Measurements from ENCODE around the gene CCDC192. TPM values are rescaled to one million over a fixed set of nuclear protein-coding genes. Genes with fewer than 3 reads are reported as not detected.

Gene CCDC192
- total RNA-seq, 4 donors from 2014 or later: not detected

DNA sequence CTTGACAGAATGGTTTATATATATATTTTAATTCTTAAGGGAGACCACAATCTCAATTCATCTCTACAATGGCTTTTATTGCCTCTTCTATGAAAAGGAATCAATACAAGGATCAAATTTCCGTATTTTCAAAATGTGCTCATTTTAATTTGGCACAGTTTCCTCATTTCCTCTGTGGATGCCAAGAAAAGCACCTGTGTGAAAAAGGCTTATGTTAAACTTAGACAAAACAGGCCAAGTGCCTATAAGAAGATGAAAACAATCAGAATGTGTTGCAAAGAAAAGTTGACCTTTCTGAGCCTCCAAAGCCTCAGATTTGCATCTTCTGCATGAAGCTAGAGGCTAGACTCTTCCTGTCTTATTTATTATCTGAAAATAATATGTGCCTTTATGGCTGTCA lies 206.6 kb downstream of the CCDC192 start:
- WGBS, 2 donors: 36% methylated on average over 1 of the region's 1 CpG

DNA sequence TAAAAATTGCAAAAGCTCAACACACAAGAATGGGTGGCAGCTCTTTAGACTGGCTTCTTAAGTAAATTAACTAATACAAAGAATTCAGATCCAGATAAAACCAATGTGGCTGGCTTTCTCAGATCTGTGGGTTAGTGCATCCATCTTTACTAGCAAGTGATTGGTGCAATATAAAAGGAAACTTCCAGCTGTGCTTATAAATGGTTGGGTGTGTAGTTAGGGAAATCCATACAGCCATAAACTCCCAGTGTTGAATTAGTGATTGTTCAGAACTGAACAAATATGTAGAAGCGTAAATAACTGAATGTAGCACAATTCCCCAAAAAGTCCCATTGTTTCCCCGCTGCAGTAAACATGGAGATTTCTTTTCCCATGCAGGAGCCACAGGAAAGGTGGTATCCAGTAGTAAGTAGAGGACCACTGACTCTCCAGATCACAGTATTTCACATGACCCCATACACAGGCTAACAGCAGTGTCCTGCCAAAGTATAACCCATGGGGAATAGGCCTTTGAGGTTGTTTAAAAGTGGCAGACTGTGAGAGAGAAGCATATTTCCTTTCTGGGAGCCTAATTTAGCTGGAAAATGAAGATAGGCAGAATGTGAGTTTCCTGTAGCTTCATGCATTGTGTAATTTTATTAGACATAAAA lies 207.2 kb downstream of the CCDC192 start:
- 93 to 94% methylated on average over 2 of the region's 2 CpGs for WGBS, 2 donors
- H3K4me3 ChIP-seq (ENCODE audit: low read depth, poor library complexity, severe bottlenecking): no peak overlapping the region
- no peak for DNase-seq (ENCODE audit: low spot score in 2 of 2)
- intact Hi-C loops (cut with DNase I; ENCODE audit: low total_unique reads): no loop called here
- no peak for TF ChIP-seq POLR2A (IDR thresholded peaks at IDR 0.05)
- TF ChIP-seq, protein P1, sequence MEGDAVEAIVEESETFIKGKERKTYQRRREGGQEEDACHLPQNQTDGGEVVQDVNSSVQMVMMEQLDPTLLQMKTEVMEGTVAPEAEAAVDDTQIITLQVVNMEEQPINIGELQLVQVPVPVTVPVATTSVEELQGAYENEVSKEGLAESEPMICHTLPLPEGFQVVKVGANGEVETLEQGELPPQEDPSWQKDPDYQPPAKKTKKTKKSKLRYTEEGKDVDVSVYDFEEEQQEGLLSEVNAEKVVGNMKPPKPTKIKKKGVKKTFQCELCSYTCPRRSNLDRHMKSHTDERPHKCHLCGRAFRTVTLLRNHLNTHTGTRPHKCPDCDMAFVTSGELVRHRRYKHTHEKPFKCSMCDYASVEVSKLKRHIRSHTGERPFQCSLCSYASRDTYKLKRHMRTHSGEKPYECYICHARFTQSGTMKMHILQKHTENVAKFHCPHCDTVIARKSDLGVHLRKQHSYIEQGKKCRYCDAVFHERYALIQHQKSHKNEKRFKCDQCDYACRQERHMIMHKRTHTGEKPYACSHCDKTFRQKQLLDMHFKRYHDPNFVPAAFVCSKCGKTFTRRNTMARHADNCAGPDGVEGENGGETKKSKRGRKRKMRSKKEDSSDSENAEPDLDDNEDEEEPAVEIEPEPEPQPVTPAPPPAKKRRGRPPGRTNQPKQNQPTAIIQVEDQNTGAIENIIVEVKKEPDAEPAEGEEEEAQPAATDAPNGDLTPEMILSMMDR (IDR thresholded peaks at IDR 0.05): no peak

More for the DNA sequence above, 206.6 kb downstream of the CCDC192 start:
- intact Hi-C loops (cut with DNase I; ENCODE audit: low total_unique reads): no loop called here
- H3K4me3 ChIP-seq (ENCODE audit: low read depth, poor library complexity, severe bottlenecking): no peak overlapping the region
- TF ChIP-seq, protein P1 (IDR thresholded peaks at IDR 0.05): no peak
- TF ChIP-seq POLR2A (IDR thresholded peaks at IDR 0.05): no peak
- no peak for DNase-seq (ENCODE audit: low spot score in 2 of 2)

DNA sequence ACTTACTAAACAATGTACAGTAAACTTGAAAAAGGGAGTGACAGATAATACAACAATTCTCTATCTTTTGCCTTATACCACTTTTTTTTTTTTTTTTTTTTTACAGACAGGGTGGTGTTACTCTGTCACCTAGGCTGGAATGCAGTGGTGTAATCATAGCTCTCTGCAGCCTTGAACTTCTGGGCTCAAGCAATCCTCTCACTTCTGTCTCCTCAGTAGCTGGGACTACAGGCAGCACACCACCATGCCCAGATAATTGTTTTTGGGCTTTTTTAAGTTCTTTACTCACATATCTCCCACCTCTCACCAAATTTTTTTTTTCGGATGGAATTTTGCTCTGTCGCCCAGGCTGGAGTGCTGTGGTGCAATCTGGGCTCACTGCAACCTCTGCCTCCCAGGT lies 208.4 kb downstream of the CCDC192 start:
- WGBS, 2 donors: 98% methylated on average over 2 of the region's 2 CpGs
- intact Hi-C loops (cut with DNase I; ENCODE audit: low total_unique reads): no loop called here
- TF ChIP-seq, protein P1 (IDR thresholded peaks at IDR 0.05): no peak
- TF ChIP-seq POLR2A (IDR thresholded peaks at IDR 0.05): no peak
- no peak overlapping the region for H3K4me3 ChIP-seq (ENCODE audit: low read depth, poor library complexity, severe bottlenecking)
- DNase-seq (ENCODE audit: low spot score in 2 of 2): no peak

DNA sequence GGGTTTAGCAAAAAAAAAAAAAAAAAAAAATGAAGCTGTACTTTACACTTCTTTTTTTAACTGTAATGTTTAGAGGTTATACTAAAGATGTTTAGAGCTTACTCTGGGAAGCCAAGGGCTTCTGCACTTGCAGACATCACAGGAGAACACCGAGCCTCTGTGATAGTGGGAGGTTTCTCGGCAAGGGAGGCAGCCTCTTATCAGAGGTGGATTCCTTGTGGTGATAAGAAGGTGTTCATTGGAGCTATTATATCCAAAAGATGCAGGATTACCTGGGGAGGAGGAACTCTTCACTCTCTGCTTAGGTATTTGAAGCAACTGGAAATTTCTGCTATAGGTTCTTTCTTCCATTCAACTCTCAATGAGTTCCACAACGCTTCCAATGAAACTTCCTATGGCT lies 209.2 kb downstream of the CCDC192 start:
- 98% methylated on average over 3 of the region's 3 CpGs for whole genome bisulfite sequencing, 2 donors

DNA sequence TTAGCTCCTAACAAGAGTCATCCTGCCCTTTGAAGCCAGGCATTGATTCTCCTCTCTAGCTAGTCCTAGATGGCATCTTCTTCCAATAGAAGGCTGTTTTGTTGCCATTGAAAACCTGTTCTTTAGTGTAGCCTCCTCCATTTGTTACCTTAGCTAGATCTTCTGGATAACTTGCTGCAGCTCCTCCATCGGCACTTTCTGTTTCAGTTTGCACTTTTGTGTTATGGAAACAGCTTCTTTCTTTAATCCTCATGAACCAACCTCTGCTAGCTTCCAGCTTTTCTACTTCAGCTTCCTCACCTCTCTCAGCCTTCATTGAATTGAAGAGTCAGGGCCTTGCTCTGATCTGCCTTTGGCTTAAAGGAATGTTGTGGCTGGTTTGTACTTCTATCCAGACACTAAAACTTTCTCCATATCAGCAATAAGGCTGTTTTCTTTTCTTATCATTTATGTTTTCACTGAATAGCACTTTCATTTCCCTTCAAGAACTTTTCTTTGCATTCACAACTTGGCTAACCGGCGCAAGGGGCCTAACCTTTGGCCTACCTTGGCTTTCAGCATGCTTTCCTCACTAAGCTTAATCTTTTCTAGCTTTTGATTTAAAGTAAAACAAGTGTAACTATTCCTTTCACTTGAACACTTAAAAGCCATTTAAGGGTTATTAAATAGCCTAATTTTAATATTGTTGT lies 213.8 kb downstream of the CCDC192 start:
- no peak for DNase-seq (ENCODE audit: low spot score in 2 of 2)
- H3K4me3 ChIP-seq (ENCODE audit: low read depth, poor library complexity, severe bottlenecking): no peak overlapping the region
- intact Hi-C loops (cut with DNase I; ENCODE audit: low total_unique reads): no loop called here
- WGBS, 2 donors: 82 to 85% methylated on average over 3 of the region's 3 CpGs
- TF ChIP-seq POLR2A (IDR thresholded peaks at IDR 0.05): no peak
- TF ChIP-seq, protein P1 (IDR thresholded peaks at IDR 0.05): no peak

More for the DNA sequence above, 209.2 kb downstream of the CCDC192 start:
- intact Hi-C loops (cut with DNase I; ENCODE audit: low total_unique reads): no loop called here
- no peak overlapping the region for H3K4me3 ChIP-seq (ENCODE audit: low read depth, poor library complexity, severe bottlenecking)
- TF ChIP-seq, protein P1 (IDR thresholded peaks at IDR 0.05): no peak
- TF ChIP-seq POLR2A (IDR thresholded peaks at IDR 0.05): no peak
- DNase-seq (ENCODE audit: low spot score in 2 of 2): no peak
